GM12864 (cell line): ENCODE data around the gene RNF113B.

Experiments used
- DNase-seq: peaks from one replicate; pipeline ENCODE4 v3.0.0-alpha.2; 2011; ENCODE audit warnings: low read depth
- H3K4me3 ChIP-seq: 2 replicates; pipeline ENCODE4 v1.5.1; 2011; ENCODE audit warnings: mild to moderate bottlenecking, low read depth, low read length, control low read depth
- TF ChIP-seq, protein P1 (sequence below): IDR thresholded peaks from 2 replicates; pipeline ENCODE4 v1.5.1; 2011; ENCODE audit warnings: low read depth, mild to moderate bottlenecking, moderate library complexity, low read length, control low read depth, inconsistent platforms; ENCODE audit errors: missing control alignments

Gene RNF113B

DNA sequence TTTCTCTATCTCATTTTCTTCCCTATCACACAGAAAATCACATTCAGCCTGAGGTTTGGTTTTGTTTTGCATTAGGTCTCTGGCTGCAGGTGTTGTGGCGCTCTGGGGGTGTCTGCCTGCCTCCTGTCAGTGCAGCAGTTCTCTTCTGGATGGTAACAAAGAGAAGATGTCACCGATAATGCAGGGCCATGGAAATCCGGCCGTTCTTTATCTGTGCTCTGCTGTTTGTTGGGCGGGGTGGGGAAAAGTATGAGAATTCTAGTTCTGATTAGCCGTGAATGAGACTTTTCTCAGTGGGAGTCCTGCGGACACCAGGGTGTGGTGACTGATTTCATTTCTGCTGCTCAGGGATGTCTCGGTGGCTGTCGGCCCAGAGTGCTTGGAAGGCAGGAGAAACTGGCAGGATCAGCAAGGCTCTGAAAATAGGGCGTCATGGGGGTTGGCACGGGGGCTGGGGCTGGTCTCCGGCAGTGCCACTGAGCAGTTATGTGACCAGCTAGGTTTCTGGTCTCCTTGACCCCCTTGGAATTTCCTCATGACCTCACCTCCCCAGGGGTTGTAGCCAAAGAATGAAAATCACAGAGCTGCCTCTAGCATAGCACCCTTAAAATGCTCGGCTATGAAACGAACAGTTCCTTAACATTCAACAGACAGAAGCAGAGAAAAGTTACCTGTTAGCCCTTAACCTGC lies 5.0 kb downstream of the RNF113B start:
- TF ChIP-seq, protein P1, sequence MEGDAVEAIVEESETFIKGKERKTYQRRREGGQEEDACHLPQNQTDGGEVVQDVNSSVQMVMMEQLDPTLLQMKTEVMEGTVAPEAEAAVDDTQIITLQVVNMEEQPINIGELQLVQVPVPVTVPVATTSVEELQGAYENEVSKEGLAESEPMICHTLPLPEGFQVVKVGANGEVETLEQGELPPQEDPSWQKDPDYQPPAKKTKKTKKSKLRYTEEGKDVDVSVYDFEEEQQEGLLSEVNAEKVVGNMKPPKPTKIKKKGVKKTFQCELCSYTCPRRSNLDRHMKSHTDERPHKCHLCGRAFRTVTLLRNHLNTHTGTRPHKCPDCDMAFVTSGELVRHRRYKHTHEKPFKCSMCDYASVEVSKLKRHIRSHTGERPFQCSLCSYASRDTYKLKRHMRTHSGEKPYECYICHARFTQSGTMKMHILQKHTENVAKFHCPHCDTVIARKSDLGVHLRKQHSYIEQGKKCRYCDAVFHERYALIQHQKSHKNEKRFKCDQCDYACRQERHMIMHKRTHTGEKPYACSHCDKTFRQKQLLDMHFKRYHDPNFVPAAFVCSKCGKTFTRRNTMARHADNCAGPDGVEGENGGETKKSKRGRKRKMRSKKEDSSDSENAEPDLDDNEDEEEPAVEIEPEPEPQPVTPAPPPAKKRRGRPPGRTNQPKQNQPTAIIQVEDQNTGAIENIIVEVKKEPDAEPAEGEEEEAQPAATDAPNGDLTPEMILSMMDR = no peak
- H3K4me3 ChIP-seq = no peak overlapping the region
- no peak for DNase-seq

- TF ChIP-seq, protein P1 = no peak
- H3K4me3 ChIP-seq = no peak overlapping the region
- no peak for DNase-seq
These were observed 7.7 kb downstream of the RNF113B start for GRCh38 chr13:98169331-98169730.

- DNase-seq = no peak
- H3K4me3 ChIP-seq = no peak overlapping the region
- TF ChIP-seq, protein P1 = no peak
These were observed 14.1 kb downstream of the RNF113B start for GRCh38 chr13:98162935-98163334.

GRCh38 chr13:98158172-98158899 lies 18.7 kb downstream of the RNF113B start:
- TF ChIP-seq, protein P1 = no peak
- DNase-seq = no peak
- no peak overlapping the region for H3K4me3 ChIP-seq

DNA sequence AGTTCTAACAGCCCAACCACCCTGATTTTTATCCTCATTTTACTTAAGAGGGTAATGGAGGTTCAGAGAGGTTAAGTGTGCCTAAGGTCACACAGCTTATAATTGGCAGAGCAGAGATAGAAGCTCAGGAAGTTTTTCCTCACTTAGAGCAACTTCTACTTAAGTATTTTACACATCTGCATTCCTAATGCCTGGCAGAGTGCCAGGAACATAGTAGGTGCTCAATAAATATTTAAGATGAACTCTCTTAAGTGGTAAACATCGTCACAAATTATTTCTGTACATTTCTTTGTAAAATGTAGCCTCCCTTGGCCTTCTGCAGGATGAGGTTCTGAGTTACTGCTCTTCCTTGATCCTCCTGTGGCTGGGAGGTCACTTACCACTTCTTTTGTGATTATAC lies 19.5 kb downstream of the RNF113B start:
- TF ChIP-seq, protein P1 = no peak
- H3K4me3 ChIP-seq = no peak overlapping the region
- no peak for DNase-seq

- DNase-seq = no peak
These were observed 19.9 kb downstream of the RNF113B start for GRCh38 chr13:98157188-98157587.

More at GRCh38 chr13:98157188-98157587, 19.9 kb downstream of the RNF113B start:
- TF ChIP-seq, protein P1 = no peak
- H3K4me3 ChIP-seq = no peak overlapping the region
